ENCODE data around the gene HAUS8.

GRCh38 chr19:17020823-17021222, 54.4 kb downstream of the HAUS8 start:
- TF ChIP-seq CTCF (IDR thresholded peaks at IDR 0.05) (no peak), POLR2A (IDR thresholded peaks at IDR 0.05) (no peak)
